Panc1 (cell line): Measurements from ENCODE around the gene STAB1.

Experiments
- POLR2AphosphoS5 ChIP-seq: IDR thresholded peaks from 2 replicates; pipeline ENCODE4 v1.6.1; 2012; ENCODE audit warnings: mild to moderate bottlenecking, low read depth, low read length, moderate library complexity
- REST ChIP-seq, 2 experiments: IDR thresholded peaks; 2 replicates each; pipeline ENCODE4 v1.6.1; 2011 to 2012; ENCODE audit warnings: low read depth in 2 of 2, control low read depth in 1 of 2, low read length in 1 of 2, mild to moderate bottlenecking in 1 of 2, moderate library complexity in 1 of 2; ENCODE audit not compliant: insufficient read depth in 1 of 2
- SIN3A ChIP-seq: IDR thresholded peaks from 2 replicates; pipeline ENCODE4 v1.6.1; 2012; ENCODE audit warnings: low read depth, mild to moderate bottlenecking, low read length, moderate library complexity, borderline replicate concordance; ENCODE audit not compliant: insufficient read depth
- TCF7L2 ChIP-seq: IDR thresholded peaks from 2 replicates; pipeline ENCODE4 v1.6.1; 2011; ENCODE audit warnings: mild to moderate bottlenecking, low read depth, low read length, inconsistent platforms
- TF ChIP-seq, protein P1 (sequence below): fragments of 450-650 bp; IDR thresholded peaks from 2 replicates; pipeline ENCODE4 v1.5.1; 2017; ENCODE audit warnings: mild to moderate bottlenecking

DNA sequence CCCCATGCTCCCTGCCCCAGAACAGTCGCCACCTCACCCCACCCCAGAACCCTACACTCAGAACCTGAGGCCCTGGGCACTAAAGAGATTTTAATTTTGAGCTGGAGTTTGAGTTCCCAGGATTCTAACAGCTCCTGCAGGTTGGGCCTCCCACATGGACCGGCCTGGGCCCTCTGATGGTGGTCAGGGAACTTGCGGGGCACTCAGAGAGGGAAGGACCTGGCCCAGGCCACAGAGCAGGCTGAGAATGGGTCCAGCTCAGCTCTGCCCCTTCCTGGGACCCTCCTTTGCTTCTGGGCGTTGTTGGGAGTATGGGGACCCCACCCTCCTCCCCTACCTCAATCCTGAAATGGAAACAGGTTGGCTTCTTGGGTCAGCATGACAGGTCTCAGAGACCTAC lies 49.1 kb upstream of the STAB1 start:
- TF ChIP-seq, protein P1, sequence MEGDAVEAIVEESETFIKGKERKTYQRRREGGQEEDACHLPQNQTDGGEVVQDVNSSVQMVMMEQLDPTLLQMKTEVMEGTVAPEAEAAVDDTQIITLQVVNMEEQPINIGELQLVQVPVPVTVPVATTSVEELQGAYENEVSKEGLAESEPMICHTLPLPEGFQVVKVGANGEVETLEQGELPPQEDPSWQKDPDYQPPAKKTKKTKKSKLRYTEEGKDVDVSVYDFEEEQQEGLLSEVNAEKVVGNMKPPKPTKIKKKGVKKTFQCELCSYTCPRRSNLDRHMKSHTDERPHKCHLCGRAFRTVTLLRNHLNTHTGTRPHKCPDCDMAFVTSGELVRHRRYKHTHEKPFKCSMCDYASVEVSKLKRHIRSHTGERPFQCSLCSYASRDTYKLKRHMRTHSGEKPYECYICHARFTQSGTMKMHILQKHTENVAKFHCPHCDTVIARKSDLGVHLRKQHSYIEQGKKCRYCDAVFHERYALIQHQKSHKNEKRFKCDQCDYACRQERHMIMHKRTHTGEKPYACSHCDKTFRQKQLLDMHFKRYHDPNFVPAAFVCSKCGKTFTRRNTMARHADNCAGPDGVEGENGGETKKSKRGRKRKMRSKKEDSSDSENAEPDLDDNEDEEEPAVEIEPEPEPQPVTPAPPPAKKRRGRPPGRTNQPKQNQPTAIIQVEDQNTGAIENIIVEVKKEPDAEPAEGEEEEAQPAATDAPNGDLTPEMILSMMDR, result no peak
- TF ChIP-seq TCF7L2 (no peak), REST (IDR thresholded peaks at IDR 0.05; ENCODE audit: insufficient read depth in 1 of 2, low read depth in 2 of 2, low read length in 1 of 2) (no peak), SIN3A (no peak), POLR2AphosphoS5 (no peak)
